ENCODE results near the gene ETV5.

- TF ChIP-seq CTCF (conservative IDR thresholded peaks at IDR 0.05 in 1 of 2, IDR thresholded peaks at IDR 0.05 in 1 of 2; ENCODE audit: extremely low read depth in 1 of 2, insufficient read depth in 1 of 2, low read depth in 1 of 2, low read length in 2 of 2) (no peak), EZH2 (IDR thresholded peaks at IDR 0.05; ENCODE audit: borderline replicate concordance, low read length) (no peak)
Measured at GRCh38 chr3:186022931-186023330, 86.0 kb downstream of the ETV5 start.
